Measurements from ENCODE around the gene SIN3A.

DNA sequence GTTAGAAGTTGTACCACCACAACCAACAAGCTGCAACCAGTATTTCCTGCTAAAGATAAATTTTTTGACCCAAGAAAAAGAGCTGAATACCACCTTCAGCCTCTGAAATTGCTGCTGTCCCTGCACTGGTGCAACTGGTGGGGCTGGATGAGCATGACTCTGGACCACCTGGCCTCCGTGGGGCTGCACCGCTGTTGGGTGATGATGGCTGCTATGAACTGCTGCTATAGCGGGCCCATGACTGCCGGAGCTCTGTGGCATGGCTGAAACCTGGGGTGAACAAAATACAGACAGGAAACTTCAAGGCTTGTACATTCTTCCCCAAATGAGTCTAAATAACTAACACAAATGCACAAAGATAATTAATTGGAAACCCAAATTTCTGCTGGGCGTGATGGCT lies 28.9 kb downstream of the SIN3A start:
- TF ChIP-seq, protein P1, sequence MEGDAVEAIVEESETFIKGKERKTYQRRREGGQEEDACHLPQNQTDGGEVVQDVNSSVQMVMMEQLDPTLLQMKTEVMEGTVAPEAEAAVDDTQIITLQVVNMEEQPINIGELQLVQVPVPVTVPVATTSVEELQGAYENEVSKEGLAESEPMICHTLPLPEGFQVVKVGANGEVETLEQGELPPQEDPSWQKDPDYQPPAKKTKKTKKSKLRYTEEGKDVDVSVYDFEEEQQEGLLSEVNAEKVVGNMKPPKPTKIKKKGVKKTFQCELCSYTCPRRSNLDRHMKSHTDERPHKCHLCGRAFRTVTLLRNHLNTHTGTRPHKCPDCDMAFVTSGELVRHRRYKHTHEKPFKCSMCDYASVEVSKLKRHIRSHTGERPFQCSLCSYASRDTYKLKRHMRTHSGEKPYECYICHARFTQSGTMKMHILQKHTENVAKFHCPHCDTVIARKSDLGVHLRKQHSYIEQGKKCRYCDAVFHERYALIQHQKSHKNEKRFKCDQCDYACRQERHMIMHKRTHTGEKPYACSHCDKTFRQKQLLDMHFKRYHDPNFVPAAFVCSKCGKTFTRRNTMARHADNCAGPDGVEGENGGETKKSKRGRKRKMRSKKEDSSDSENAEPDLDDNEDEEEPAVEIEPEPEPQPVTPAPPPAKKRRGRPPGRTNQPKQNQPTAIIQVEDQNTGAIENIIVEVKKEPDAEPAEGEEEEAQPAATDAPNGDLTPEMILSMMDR (IDR thresholded peaks at IDR 0.05 in 8 of 11, conservative IDR thresholded peaks at IDR 0.05 in 3 of 11): no peak
- no peak for TF ChIP-seq POLR2A (IDR thresholded peaks at IDR 0.05)

Data from spleen (tissue), 7 donors.